ENCODE measurements around the gene HEXD. TPM values are rescaled to one million over a fixed set of nuclear protein-coding genes. Genes with fewer than 3 reads are reported as not detected.

The HEXD gene
- total and polyA plus RNA-seq, 2 donors (not counting 1 experiment from before 2014, with no cell fraction given): 6.4 to 16.7 TPM

DNA sequence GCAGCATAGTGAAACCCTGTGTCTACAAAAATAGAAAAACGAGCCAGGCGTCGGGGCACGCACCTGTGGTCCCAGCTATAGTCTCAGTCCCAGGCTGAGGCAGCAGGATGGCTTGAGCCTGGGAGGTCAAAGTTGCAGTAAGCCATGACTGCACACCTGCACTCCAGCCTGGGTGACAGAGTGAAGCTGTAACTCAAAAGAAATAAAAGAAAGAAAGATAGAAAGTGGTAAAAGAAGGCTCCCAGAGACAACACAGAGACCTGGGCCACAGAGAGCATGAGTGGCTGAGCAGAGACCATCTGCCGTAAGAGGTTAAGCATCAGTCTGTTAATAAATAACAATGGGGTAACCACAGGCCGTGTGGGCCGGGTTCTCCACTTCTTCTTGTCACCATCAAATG lies 15.3 kb upstream of the HEXD start:
- H3K9me3 ChIP-seq (ENCODE audit: control insufficient read depth, insufficient read depth, low read depth, low read length): no peaks in the 10 kb centered on the region
- H3K79me2 ChIP-seq (ENCODE audit: control insufficient read depth, insufficient read depth, low read length): no peaks in the 10 kb centered on the region
- H3K36me3 ChIP-seq (ENCODE audit: control insufficient read depth, insufficient read depth, low read length): peaks cover 5% of the 10 kb centered on the region
- H3K4me2 ChIP-seq (ENCODE audit: extremely low read depth, insufficient read depth, low read length): no peak overlapping the region
- no peaks in the 10 kb centered on the region for H4K20me1 ChIP-seq (ENCODE audit: control insufficient read depth, extremely low read depth, insufficient read depth, low read length)
- no peak overlapping the region for H3K4me3 ChIP-seq (replicated peaks in 1 of 4; ENCODE audit: control extremely low read depth in 1 of 4, insufficient read depth in 1 of 4, low read depth in 3 of 4, low read length in 4 of 4)
- H3K27ac ChIP-seq (ENCODE audit: insufficient read depth, low read length): no peak overlapping the region
- no peak for DNase-seq (ENCODE audit: low read depth in 2 of 2)
- H2AFZ ChIP-seq (ENCODE audit: low read length): no peak overlapping the region
- H3K9ac ChIP-seq (ENCODE audit: insufficient read depth, low read length): no peak overlapping the region
- H3K4me1 ChIP-seq (ENCODE audit: control insufficient read depth, extremely low read depth, insufficient read depth, low read length): peaks cover 9% of the 10 kb centered on the region
- TF ChIP-seq, protein P1, sequence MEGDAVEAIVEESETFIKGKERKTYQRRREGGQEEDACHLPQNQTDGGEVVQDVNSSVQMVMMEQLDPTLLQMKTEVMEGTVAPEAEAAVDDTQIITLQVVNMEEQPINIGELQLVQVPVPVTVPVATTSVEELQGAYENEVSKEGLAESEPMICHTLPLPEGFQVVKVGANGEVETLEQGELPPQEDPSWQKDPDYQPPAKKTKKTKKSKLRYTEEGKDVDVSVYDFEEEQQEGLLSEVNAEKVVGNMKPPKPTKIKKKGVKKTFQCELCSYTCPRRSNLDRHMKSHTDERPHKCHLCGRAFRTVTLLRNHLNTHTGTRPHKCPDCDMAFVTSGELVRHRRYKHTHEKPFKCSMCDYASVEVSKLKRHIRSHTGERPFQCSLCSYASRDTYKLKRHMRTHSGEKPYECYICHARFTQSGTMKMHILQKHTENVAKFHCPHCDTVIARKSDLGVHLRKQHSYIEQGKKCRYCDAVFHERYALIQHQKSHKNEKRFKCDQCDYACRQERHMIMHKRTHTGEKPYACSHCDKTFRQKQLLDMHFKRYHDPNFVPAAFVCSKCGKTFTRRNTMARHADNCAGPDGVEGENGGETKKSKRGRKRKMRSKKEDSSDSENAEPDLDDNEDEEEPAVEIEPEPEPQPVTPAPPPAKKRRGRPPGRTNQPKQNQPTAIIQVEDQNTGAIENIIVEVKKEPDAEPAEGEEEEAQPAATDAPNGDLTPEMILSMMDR (conservative IDR thresholded peaks at IDR 0.05 in 1 of 2, IDR thresholded peaks at IDR 0.05 in 1 of 2; ENCODE audit: low read depth in 1 of 2, low read length in 2 of 2): no peak
- no peak for TF ChIP-seq EZH2 (IDR thresholded peaks at IDR 0.05; ENCODE audit: low read length, missing control alignments)
- no peaks in the 10 kb centered on the region for H3K27me3 ChIP-seq (ENCODE audit: control insufficient read depth, insufficient read depth, low read length)

DNA sequence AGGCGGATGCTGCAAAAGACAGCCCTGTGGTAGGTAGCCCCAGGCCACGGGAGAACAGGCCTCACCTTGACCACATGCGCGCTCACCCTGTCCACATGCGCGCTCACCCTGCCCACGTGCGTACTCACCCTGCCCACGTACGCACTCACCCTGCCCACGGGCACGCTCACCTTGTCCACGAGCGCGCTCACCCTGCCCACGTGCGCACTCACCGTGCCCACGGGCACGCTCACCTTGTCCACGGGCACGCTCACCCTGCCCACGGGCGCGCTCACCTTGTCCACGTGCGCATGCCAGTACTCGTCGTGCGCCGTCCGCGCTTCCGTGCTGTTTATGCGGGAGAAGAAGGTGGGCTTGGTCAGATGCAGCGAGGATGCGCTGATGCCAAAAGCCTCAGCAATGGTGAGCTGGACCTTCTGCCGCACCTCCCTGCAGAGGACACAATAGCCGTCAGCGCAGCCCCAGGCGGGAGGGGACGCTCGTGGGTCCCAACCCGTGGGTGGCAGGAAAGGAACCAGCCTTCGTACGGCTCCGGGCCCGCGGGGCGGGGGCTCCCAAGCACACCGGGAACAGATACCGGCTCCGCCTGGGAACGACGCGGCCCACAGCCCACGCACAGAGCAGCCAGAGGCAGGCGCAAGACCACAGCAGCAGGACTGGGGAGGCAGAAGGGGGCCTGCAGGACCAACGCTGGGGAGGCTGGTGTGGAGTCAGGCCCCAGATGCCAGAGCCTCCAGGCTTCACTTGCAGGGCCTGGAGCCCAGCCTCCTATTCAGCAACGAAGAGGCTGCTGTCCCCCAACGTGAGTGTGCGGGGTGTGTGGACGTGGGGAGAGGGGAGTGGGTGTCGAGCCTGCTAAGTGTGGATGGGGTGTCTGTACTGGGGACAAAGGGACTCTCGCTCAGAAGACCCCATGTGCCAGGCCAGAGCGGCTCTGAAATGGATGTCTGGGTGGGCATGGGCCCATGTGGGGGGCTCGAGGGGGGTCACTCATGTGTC lies 14.2 kb upstream of the HEXD start:
- Histone ChIP-seq H3K9ac (ENCODE audit: insufficient read depth, low read length) (no peak overlapping the region), H3K4me3 (replicated peaks in 1 of 4; ENCODE audit: control extremely low read depth in 1 of 4, insufficient read depth in 1 of 4, low read depth in 3 of 4, low read length in 4 of 4) (no peak overlapping the region), H3K9me3 (ENCODE audit: control insufficient read depth, insufficient read depth, low read depth, low read length) (no peaks in the 10 kb centered on the region), H3K27me3 (ENCODE audit: control insufficient read depth, insufficient read depth, low read length) (no peaks in the 10 kb centered on the region), H3K79me2 (ENCODE audit: control insufficient read depth, insufficient read depth, low read length) (no peaks in the 10 kb centered on the region), H4K20me1 (ENCODE audit: control insufficient read depth, extremely low read depth, insufficient read depth, low read length) (no peaks in the 10 kb centered on the region), H3K4me1 (ENCODE audit: control insufficient read depth, extremely low read depth, insufficient read depth, low read length) (peaks cover 9% of the 10 kb centered on the region), H2AFZ (ENCODE audit: low read length) (no peak overlapping the region), H3K27ac (ENCODE audit: insufficient read depth, low read length) (no peak overlapping the region), H3K4me2 (ENCODE audit: extremely low read depth, insufficient read depth, low read length) (no peak overlapping the region), H3K36me3 (ENCODE audit: control insufficient read depth, insufficient read depth, low read length) (peaks cover 5% of the 10 kb centered on the region)
- TF ChIP-seq, protein P1 (conservative IDR thresholded peaks at IDR 0.05 in 1 of 2, IDR thresholded peaks at IDR 0.05 in 1 of 2; ENCODE audit: low read depth in 1 of 2, low read length in 2 of 2): no peak
- TF ChIP-seq EZH2 (IDR thresholded peaks at IDR 0.05; ENCODE audit: low read length, missing control alignments): no peak
- DNase-seq (ENCODE audit: low read depth in 2 of 2): no peak

DNA sequence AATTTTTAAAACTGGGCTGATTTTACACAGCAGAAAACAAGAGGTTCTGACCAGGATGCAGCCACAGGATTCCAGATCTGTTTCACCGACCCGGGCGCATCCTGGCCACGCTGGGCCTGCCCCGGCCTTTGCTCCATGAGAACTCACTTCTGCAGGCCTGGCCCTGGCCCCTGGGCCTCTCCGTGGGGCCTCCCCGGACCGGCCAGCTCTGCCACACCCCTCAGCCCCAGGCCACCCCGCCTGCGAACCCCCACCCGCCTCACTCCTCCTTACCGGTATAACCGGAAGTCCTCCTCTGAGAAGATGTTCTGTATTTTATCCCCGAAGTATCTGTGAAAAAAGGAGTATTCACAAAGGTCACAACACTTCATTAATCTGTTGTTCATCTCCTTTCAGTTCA lies 13.1 kb upstream of the HEXD start:
- Histone ChIP-seq H3K9ac (ENCODE audit: insufficient read depth, low read length) (no peak overlapping the region), H3K36me3 (ENCODE audit: control insufficient read depth, insufficient read depth, low read length) (peaks cover 5% of the 10 kb centered on the region), H3K4me2 (ENCODE audit: extremely low read depth, insufficient read depth, low read length) (no peak overlapping the region), H3K4me1 (ENCODE audit: control insufficient read depth, extremely low read depth, insufficient read depth, low read length) (no peaks in the 10 kb centered on the region), H3K27ac (ENCODE audit: insufficient read depth, low read length) (no peak overlapping the region), H3K9me3 (ENCODE audit: control insufficient read depth, insufficient read depth, low read depth, low read length) (no peaks in the 10 kb centered on the region), H4K20me1 (ENCODE audit: control insufficient read depth, extremely low read depth, insufficient read depth, low read length) (no peaks in the 10 kb centered on the region), H3K27me3 (ENCODE audit: control insufficient read depth, insufficient read depth, low read length) (no peaks in the 10 kb centered on the region), H3K79me2 (ENCODE audit: control insufficient read depth, insufficient read depth, low read length) (no peaks in the 10 kb centered on the region), H2AFZ (ENCODE audit: low read length) (no peak overlapping the region), H3K4me3 (replicated peaks in 1 of 4; ENCODE audit: control extremely low read depth in 1 of 4, insufficient read depth in 1 of 4, low read depth in 3 of 4, low read length in 4 of 4) (no peak overlapping the region)
- TF ChIP-seq, protein P1 (conservative IDR thresholded peaks at IDR 0.05 in 1 of 2, IDR thresholded peaks at IDR 0.05 in 1 of 2; ENCODE audit: low read depth in 1 of 2, low read length in 2 of 2): no peak
- TF ChIP-seq EZH2 (IDR thresholded peaks at IDR 0.05; ENCODE audit: low read length, missing control alignments): no peak
- no peak for DNase-seq (ENCODE audit: low read depth in 2 of 2)

Measured in fibroblast of lung (primary cell).